K562 (cell line): ENCODE measurements around the gene AAMP. TPM values are rescaled to one million over a fixed set of nuclear protein-coding genes. Genes with fewer than 3 reads are reported as not detected.

Experiments used
- ARID4B ChIP-seq: sonication (generic); formaldehyde crosslinking; IDR thresholded peaks from 2 replicates; pipeline ENCODE4 v1.8.0; 2022; ENCODE audit warnings: mild to moderate bottlenecking, missing genetic modification reagents
- GABPB1 ChIP-seq: sonication (generic); formaldehyde crosslinking; IDR thresholded peaks from 2 replicates; pipeline ENCODE4 v1.8.0; 2022; ENCODE audit warnings: mild to moderate bottlenecking, missing genetic modification reagents
- GTF3C2 ChIP-seq: IDR thresholded peaks from 3 replicates; pipeline ENCODE4 v1.6.1; 2011; ENCODE audit warnings: borderline replicate concordance, mild to moderate bottlenecking, moderate library complexity; ENCODE audit not compliant: insufficient read length; ENCODE audit errors: extremely low read depth
- NFATC3 ChIP-seq: fragments of 450-650 bp; IDR thresholded peaks from 2 replicates; pipeline ENCODE4 v1.6.1; 2017; ENCODE audit warnings: mild to moderate bottlenecking
- NFE2 ChIP-seq: IDR thresholded peaks from 2 replicates; pipeline ENCODE4 v1.6.1; 2014; ENCODE audit warnings: antibody characterized with exemption, low read depth
- NFE2L1 ChIP-seq: fragments of 450-650 bp; IDR thresholded peaks from 2 replicates; pipeline ENCODE4 v1.6.1; 2016; ENCODE audit warnings: missing genetic modification characterization, low read depth, mild to moderate bottlenecking, missing compliant biosample characterization, moderate library complexity, borderline replicate concordance
- NRF1 ChIP-seq, 2 experiments: fragments of 450-650 bp; IDR thresholded peaks in 1 of 2; conservative IDR thresholded peaks in 1 of 2; 2 replicates each; pipeline ENCODE4 v1.6.1; 2014; ENCODE audit warnings: mild to moderate bottlenecking in 2 of 2
- PTTG1 ChIP-seq: fragments of 450-650 bp; IDR thresholded peaks from 2 replicates; pipeline ENCODE4 v1.6.1; 2016; ENCODE audit warnings: low read depth, mild to moderate bottlenecking, missing genetic modification characterization, missing compliant biosample characterization
- SNRNP70 ChIP-seq: fragments of 200-400 bp; formaldehyde crosslinking; optimal IDR thresholded peaks from 2 replicates; pipeline ENCODE3; 2017; ENCODE audit warnings: low read depth, low read length
- SPI1 ChIP-seq: IDR thresholded peaks from 2 replicates; pipeline ENCODE4 v1.6.1; 2011; ENCODE audit warnings: low read depth, low read length, control low read depth, borderline replicate concordance
- TRIM24 ChIP-seq, 2 experiments: fragments of 450-650 bp; IDR thresholded peaks; 2 replicates each; pipeline ENCODE4 v1.6.1; 2016
- ZNF175 ChIP-seq: fragments of 200-800 bp; sonication (Bioruptor generic); IDR thresholded peaks from 2 replicates; pipeline ENCODE4 v1.6.1; 2016; ENCODE audit warnings: low read depth, mild to moderate bottlenecking, missing genetic modification characterization, missing compliant biosample characterization
- polyA plus RNA-seq, 8 experiments: library from polyadenylated mRNA; depleted of rRNA in 4 of 8; stranded (reverse) in 5 of 8; unstranded in 3 of 8; fragments of >200 nt; fragmentation: Nextera tagmentation in 2 of 8; fragmentation: Illumina TruSeq in 1 of 8; extraction: Ambion mirVana in 2 of 8; extraction: Trizol in 1 of 8; gene quantifications; 2 replicates each; pipeline versions ENCODE4 v1.2.1 to v1.2.3, GENCODE V29; 2011 to 2014; ENCODE audit warnings: inconsistent platforms in 1 of 8, missing spikeins in 1 of 8
- total RNA-seq, 7 experiments: library from RNA; depleted of rRNA in 6 of 7; stranded (reverse); fragments of >200 nt in 6 of 7; fragmentation: Illumina TruSeq in 2 of 7; extraction: Trizol in 2 of 7; gene quantifications; 2 replicates each; pipeline versions ENCODE4 v1.2.1 to v1.2.3, GENCODE V29; 2011 to 2021; ENCODE audit warnings: low replicate concordance in 1 of 7

Gene AAMP
- total and polyA plus RNA-seq, 9 of the 15 experiments (the other 6 are each of a cell fraction or from before 2014, with no cell fraction given), result 5.7 to 197 (median 94.1) TPM

DNA sequence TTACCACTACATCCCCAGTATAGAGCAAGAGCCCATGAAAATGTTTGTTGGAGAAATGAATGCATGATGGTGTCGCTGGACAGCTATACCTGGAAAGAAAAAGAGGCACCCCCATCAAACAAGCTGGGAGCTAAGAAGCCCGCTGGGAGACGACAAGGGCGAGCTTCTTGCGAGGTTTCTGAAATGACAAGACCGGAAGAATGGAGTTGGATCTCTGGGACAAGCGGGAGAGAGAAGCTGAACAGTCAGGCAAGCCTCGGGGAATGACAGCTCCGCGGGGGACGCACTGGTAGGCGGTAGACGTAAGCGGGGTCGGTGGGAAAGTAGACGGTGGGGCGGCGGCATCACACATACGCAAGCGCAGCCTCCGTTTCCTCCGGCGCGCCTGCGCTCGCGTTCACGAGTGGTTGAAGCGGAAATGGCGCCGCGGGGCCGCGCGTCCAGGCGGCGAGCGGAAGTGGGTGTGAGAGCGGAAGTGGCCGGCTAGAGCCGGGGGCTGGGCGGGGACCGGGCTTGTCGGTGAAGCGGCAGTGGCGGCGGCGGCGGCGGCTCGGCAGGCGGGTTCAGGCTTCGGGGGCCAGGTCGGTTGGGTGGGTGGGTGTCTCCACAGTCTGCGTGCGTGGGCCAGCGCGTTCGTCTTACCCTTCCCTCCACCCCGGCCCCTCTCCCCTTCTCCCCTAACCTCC, 53.1 kb downstream of the AAMP start, which contains the start of gene ARPC2 (continued):
- peak; percentile 38; the same call in 1 of the 2 replicates for TF ChIP-seq ZNF175 (CRISPR knock-in tag)
- TF ChIP-seq PTTG1 (tag), result no peak
- TF ChIP-seq TRIM24 (IDR thresholded peaks at IDR 0.05), result peak; percentile 1 to 57; a peak in 1 of 4 replicates
- TF ChIP-seq NRF1 (conservative IDR thresholded peaks at IDR 0.05 in 1 of 2, IDR thresholded peaks at IDR 0.05 in 1 of 2), result peak; percentile 95 to 96
- TF ChIP-seq SPI1, result peak; percentile 94
- TF ChIP-seq SNRNP70, result no peak
- TF ChIP-seq GABPB1, result peak; percentile 92
- TF ChIP-seq NFE2L1 (tag), result no peak
- TF ChIP-seq ARID4B (CRISPR knock-in tag), result peak; percentile 42; the same call in 1 of the 2 replicates
- no peak for TF ChIP-seq NFE2
- no peak for TF ChIP-seq NFATC3
- no peak for TF ChIP-seq GTF3C2
